HUES48 (cell line): ENCODE results near the gene HSPA4.
"Not testable (repeated sequence)": the region's sequence is repeated elsewhere in the genome, so short reads cannot be mapped to it uniquely, and the experiment has no call there.

Experiments
- H3K27ac ChIP-seq: one replicate; pipeline ENCODE4 v1.7.0; 2013; ENCODE audit warnings: low read depth, low read length, inconsistent platforms
- H3K27me3 ChIP-seq: 2 replicates; pipeline ENCODE4 v1.6.1; 2013; ENCODE audit warnings: mild to moderate bottlenecking, low read length; ENCODE audit not compliant: control insufficient read depth, insufficient read depth
- H3K36me3 ChIP-seq: 2 replicates; pipeline ENCODE4 v1.6.1; 2013; ENCODE audit warnings: low read length; ENCODE audit not compliant: control insufficient read depth, insufficient read depth
- H3K4me1 ChIP-seq: 2 replicates; pipeline ENCODE4 v1.6.1; 2013; ENCODE audit warnings: mild to moderate bottlenecking, low read length; ENCODE audit not compliant: control insufficient read depth, insufficient read depth
- H3K4me3 ChIP-seq: 2 replicates; pipeline ENCODE4 v1.5.1; 2013; ENCODE audit warnings: mild to moderate bottlenecking, low read depth, low read length
- H3K9ac ChIP-seq: 2 replicates; pipeline ENCODE4 v1.6.1; 2013; ENCODE audit warnings: mild to moderate bottlenecking, low read depth, low read length, moderate library complexity
- H3K9me3 ChIP-seq: 2 replicates; pipeline ENCODE4 v1.6.1; 2013; ENCODE audit warnings: low read length; ENCODE audit not compliant: control insufficient read depth, insufficient read depth

HSPA4 gene

DNA sequence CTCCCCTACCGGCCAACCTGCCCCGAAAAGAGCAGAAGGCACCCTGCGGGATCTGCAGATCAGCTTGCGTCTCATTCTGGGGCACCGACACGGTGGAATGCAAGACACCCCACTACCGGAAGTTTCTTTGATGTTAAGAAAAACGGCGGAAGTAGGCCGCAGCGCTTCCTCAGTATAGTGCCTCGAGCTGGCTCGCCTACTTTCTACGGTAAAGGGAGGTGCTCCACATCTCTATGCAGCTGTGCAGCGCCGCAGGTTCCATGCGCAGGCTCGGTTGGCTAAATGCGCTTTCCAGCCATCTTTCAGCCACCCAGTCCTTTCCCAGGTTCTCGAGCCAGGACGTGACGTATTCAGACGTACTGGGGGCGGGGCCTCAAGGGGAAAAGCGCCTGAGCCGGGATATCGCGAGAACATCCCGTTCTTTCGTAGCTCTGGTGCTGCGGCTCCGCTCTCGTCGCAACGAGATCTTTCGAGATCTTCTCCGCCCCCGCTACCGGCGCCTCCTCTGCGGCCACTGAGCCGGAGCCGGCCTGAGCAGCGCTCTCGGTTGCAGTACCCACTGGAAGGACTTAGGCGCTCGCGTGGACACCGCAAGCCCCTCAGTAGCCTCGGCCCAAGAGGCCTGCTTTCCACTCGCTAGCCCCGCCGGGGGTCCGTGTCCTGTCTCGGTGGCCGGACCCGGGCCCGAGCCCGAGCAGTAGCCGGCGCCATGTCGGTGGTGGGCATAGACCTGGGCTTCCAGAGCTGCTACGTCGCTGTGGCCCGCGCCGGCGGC is at the start of gene HSPA4:
HSPA4 (plus strand) TSS at position 472 of the 775 bp plus-strand sequence; CDS start at position 710, 238 bp downstream.
- Histone ChIP-seq H3K9me3 (no peaks in the 10 kb centered on the region), H3K27ac (peak within 1 kb of the TSS; percentile 100), H3K4me3 (peak within 1 kb of the TSS; percentile 89), H3K36me3 (no peaks in the 10 kb centered on the region), H3K27me3 (no peaks in the 10 kb centered on the region), H3K9ac (peak within 1 kb of the TSS; percentile 97), H3K4me1 (peaks cover 18% of the 10 kb centered on the region)

DNA sequence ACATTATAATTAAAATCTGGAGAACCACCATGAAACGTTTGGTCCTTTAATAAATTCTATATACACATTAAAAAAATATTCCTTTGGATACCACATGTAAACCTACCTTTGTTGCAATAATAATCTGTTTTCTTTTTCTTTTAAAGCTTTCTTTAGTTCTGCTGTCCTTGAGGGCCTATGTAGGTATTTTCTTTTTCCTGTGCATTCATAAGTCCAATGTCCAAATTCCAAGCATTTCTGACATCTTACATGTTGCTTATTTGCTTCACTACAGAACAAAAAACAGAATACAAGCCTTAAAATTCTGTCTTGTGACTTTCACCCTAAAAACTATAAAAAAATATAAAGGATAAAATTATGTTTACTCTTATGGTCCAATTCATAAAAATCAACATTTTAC is 45.2 kb upstream of the HSPA4 start:
- Histone ChIP-seq H3K36me3 (peaks cover 18% of the 10 kb centered on the region; the same call in 1 of the 2 replicates), H3K27ac (no peak overlapping the region), H3K4me3 (no peak overlapping the region), H3K4me1 (no peaks in the 10 kb centered on the region), H3K27me3 (no peaks in the 10 kb centered on the region), H3K9me3 (no peaks in the 10 kb centered on the region), H3K9ac (no peak overlapping the region)

DNA sequence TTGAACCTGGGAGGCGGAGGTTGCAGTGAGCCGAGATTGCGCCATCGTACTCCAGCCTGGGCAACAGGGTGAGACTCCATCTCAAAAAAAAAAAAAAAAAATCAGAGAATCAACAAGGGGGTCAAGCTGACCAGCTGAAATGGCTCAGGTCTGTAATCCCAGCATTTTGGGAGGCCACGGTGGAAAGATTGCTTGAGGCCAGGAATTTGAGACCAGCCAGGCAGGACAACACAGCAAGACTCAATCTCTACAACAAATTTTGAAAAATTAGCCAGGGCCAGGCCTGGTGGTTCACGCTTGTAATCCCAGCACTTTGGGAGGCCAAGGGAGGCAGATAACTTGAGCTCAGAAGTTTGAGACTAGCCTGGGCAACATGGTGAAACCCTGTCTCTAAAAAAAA is 43.4 kb upstream of the HSPA4 start:
- H3K4me3 ChIP-seq, result not testable (repeated sequence)

DNA sequence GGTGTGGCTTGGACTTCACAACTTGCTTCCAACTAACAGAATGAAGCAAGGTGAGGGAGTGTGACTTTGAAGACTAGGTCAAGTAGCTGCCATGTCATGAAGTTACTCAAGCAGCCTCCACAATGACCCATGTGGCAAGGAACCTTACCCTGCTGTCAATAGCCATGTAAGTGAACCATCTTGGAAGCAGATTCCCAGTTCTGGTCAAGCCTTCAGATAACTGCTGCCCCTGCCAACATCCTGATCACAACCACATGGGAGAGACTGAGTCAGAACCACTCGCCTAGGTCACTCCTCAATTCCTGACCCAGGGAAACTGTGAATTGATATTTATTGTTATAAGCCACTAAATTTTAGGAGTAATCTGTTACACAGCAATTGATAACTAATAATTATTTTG is 36.3 kb upstream of the HSPA4 start:
- Histone ChIP-seq H3K36me3 (peaks cover 22% of the 10 kb centered on the region), H3K27ac (no peak overlapping the region), H3K27me3 (no peaks in the 10 kb centered on the region), H3K4me1 (no peaks in the 10 kb centered on the region), H3K9ac (no peak overlapping the region), H3K9me3 (no peaks in the 10 kb centered on the region), H3K4me3 (no peak overlapping the region)

More for the DNA sequence above, 43.4 kb upstream of the HSPA4 start:
- H3K36me3 ChIP-seq, result peaks cover 12% of the 10 kb centered on the region; the same call in 1 of the 2 replicates
- not testable (repeated sequence) for H3K9ac ChIP-seq, H3K27me3 ChIP-seq, H3K27ac ChIP-seq, H3K9me3 ChIP-seq, H3K4me1 ChIP-seq

DNA sequence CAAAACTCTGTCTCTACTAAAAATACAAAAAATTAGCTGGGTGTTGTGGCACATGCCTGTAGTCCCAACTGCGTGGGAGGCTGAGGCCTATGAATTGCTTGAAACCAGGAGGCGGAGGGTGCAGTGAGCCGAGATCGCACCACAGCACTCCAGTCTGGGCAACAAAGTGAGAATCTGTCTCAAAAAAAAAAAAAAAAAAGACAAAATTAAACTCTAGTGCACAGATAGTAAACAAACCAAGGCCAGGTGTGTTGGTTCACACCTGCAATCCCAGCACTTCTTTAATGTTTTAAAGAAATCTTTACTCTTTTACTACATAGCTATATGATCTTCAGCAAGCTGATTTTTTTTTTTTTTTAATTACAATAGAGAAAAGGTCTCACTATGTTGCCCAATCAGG is 33.8 kb upstream of the HSPA4 start:
- H3K27me3 ChIP-seq, result no peaks in the 10 kb centered on the region
- no peak overlapping the region for H3K9ac ChIP-seq
- no peaks in the 10 kb centered on the region for H3K9me3 ChIP-seq
- no peaks in the 10 kb centered on the region for H3K4me1 ChIP-seq
- H3K4me3 ChIP-seq, result no peak overlapping the region
- peaks cover 22% of the 10 kb centered on the region for H3K36me3 ChIP-seq
- no peak overlapping the region for H3K27ac ChIP-seq

DNA sequence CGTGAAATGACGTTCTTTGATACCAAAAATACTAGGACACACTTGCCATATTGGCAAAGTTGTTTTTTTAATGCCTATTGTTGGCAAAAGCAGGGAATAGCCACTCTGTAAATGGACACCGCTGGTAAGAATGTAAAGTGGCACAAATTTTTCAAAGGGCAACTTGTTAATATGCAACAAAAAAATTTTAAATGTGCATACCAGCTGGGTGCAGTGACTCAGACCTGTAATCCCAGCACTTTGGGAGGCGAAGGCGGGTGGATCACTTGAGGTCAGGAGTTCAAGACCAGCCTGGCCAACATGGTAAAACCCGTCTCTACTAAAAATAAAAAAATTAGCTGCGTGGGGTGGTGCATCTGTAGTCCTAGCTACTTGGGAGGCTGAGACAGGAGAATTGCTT is 32.3 kb upstream of the HSPA4 start:
- H3K27ac ChIP-seq, H3K4me1 ChIP-seq, H3K4me3 ChIP-seq, H3K9me3 ChIP-seq, H3K9ac ChIP-seq, H3K27me3 ChIP-seq: not testable (repeated sequence)
- H3K36me3 ChIP-seq, result peaks cover 24% of the 10 kb centered on the region

DNA sequence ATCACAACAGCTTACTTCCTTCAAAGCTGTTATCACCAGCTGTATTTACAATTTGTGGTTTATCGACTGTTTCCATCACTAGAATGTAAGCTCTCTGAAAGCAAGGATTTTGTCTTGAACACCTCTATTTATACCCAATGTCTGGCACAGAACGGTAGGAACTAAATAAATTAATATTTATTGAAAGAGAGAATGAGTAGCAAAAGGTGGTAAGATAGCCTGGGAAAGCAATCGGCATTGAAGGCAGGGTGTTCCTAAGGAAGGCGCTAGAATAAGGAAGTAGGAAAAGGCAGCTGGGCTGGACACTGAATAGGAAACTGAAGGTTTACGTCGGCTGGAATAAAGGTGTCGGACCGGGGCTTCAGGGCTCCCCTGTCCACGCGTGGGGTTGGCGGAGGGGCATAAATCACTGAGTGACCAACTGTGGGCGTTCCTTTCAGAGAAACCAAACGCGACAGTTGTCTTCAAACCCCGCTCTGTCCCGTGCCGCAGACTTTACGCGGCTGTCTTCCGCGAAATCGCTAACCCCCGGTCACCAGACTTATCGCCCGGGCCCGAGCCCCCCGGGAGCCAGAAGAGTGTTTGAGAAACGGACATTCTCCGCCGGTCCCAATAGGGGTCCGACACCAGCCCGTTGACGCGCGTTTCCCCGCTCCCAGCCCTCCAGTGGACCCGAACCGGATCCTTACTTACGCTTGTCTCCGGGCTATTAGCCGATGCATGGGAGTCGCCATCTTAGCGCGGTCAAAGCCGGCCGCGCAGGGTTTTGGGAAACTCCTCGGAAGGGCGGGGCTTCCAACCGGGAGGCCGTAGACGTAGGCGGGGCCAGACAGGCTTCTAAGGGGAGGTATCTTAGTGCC is 25.8 kb upstream of the HSPA4 start, which contains the start of gene ZCCHC10:
ZCCHC10 (minus strand) TSS at position 746 of the 860 bp plus-strand sequence; CDS start at position 734, 12 bp downstream.
- no peaks in the 10 kb centered on the region for H3K27me3 ChIP-seq
- peak within 1 kb of the TSS; percentile 90 for H3K9ac ChIP-seq
- peaks cover 13% of the 10 kb centered on the region; the same call in 1 of the 2 replicates for H3K4me1 ChIP-seq
- peak within 1 kb of the TSS; percentile 99 for H3K4me3 ChIP-seq
- H3K27ac ChIP-seq, result peak within 1 kb of the TSS; percentile 94
- peaks cover 3% of the 10 kb centered on the region; the same call in 1 of the 2 replicates for H3K36me3 ChIP-seq
- no peaks in the 10 kb centered on the region for H3K9me3 ChIP-seq

DNA sequence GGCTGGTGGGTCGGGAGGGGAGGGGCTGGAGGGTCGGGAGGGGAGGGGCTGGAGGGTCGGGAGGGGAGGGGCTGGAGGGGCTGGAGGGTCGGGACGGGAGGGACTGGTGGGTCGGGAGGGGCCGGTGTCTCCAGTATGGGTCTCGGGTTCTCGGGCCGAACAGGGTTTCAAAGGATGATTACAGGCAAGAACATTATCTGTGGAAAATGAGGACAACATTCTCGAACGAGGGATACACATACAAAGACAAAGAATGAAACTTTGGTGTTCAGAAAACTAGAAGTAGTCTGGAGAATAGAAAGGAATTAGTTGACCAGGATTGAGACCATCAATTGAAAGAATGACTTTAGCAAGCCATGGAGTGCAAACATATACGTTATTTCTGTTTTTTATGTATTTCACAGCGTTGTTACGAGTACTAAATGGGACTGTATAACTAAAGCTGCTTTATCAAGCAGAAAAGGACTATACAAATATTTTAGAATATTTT is 25.1 kb upstream of the HSPA4 start:
- Histone ChIP-seq H3K36me3 (peaks cover 3% of the 10 kb centered on the region; the same call in 1 of the 2 replicates), H3K27ac (no peak overlapping the region), H3K4me3 (peak overlapping the region; percentile 65), H3K4me1 (peaks cover 13% of the 10 kb centered on the region; the same call in 1 of the 2 replicates), H3K9ac (0 out of 2 replicates have a peak overlapping the region, but pooled peaks have one; percentile 40), H3K9me3 (no peaks in the 10 kb centered on the region), H3K27me3 (no peaks in the 10 kb centered on the region)

DNA sequence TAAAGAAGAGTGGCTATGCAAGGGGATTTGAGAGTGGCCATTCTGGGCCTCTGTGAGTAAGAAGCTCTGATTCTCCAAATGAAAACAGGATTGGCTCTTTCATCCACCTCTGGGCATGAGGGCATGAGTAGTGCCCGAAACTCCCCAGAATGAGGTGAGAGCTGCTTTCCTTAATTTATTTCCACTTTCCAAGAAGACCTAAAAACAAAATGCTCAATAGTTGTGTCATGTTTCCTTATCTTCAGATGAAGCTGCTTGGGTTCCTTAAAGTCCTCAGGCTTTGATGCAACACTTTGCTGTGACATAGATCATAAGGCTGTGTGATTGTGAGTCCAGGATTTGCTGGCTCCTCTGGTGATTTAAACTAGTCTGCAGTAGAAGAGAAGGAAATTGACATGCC is 22.4 kb upstream of the HSPA4 start:
- H3K4me1 ChIP-seq, result peaks cover 16% of the 10 kb centered on the region; the same call in 1 of the 2 replicates
- no peaks in the 10 kb centered on the region for H3K27me3 ChIP-seq
- no peaks in the 10 kb centered on the region for H3K36me3 ChIP-seq
- H3K27ac ChIP-seq, result no peak overlapping the region
- H3K4me3 ChIP-seq, result no peak overlapping the region
- H3K9ac ChIP-seq, result no peak overlapping the region
- no peaks in the 10 kb centered on the region for H3K9me3 ChIP-seq

DNA sequence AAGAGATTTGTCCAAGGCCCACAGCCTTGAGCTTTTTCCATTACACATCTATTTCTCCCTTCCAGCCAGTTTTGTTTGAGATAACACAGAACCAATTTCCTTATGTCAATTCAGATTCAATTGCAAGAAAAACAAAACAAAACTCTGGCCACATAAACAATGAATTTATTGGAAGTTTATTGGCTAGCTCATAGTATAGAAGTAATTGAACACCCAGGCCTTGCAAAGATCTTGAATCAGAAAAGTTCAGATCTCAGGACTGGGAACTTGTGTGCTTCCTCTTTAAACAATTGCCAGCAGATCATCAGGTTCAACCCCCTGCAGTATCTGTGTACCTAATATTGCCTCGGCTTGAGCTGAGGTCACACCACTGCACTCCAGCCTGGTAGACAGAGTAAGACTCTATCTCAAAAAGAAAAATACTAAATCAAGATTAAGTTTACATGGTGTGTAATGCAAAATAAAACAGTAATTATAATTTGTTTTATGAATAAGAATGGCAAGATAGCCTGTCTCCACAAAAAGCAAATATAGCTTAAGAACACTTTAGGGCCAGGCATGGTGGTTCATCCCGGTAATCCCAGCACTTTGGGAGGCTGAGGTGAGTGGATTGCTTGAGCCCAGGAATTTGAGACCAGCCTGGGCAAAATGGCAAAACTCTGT is 21.3 kb upstream of the HSPA4 start:
- no peak overlapping the region for H3K4me3 ChIP-seq
- no peaks in the 10 kb centered on the region for H3K9me3 ChIP-seq
- no peaks in the 10 kb centered on the region for H3K36me3 ChIP-seq
- peak overlapping the region; percentile 42 for H3K27ac ChIP-seq
- no peaks in the 10 kb centered on the region for H3K27me3 ChIP-seq
- H3K9ac ChIP-seq, result no peak overlapping the region
- H3K4me1 ChIP-seq, result peaks cover 15% of the 10 kb centered on the region; the same call in 1 of the 2 replicates
